Calu3 (cell line): ENCODE results near the gene ACSS2. TPM values are rescaled to one million over a fixed set of nuclear protein-coding genes. Genes with fewer than 3 reads are reported as not detected.

Experiments
- BruUV-seq: library from RNA; stranded (reverse); fragments of 400-500 nt; replicated peaks from 2 replicates; lab custom pipeline; 2021; lab: Mats Ljungman, UMichigan
- CTCF ChIA-PET: fragments of 300-600 bp; sonication (Branson Sonifier 250); formaldehyde crosslinking; loops from one replicate; lab custom pipeline; 2022; ENCODE audit warnings: antibody characterized with exemption; lab: Charles Lee
- DNase-seq: peaks from one replicate; pipeline ENCODE4 v3.0.0; 2022
- H3K27ac Mint-ChIP-seq: one replicate; pipeline ENCODE4 v1.8.0; 2022; ENCODE audit warnings: mixed read lengths; ENCODE audit not compliant: unreplicated experiment
- H3K27me3 Mint-ChIP-seq: one replicate; pipeline ENCODE4 v1.8.0; 2022; ENCODE audit warnings: mixed read lengths; ENCODE audit not compliant: unreplicated experiment
- H3K36me3 Mint-ChIP-seq: one replicate; pipeline ENCODE4 v1.8.0; 2022; ENCODE audit warnings: mild to moderate bottlenecking, moderate library complexity, mixed read lengths; ENCODE audit not compliant: insufficient read depth, unreplicated experiment
- H3K4me1 Mint-ChIP-seq: one replicate; pipeline ENCODE4 v1.8.0; 2022; ENCODE audit warnings: mild to moderate bottlenecking, low read depth, mixed read lengths; ENCODE audit not compliant: unreplicated experiment
- H3K4me3 Mint-ChIP-seq: one replicate; pipeline ENCODE4 v1.8.0; 2022; ENCODE audit warnings: mild to moderate bottlenecking, low read depth, moderate library complexity, mixed read lengths; ENCODE audit not compliant: unreplicated experiment
- H3K9me3 Mint-ChIP-seq: one replicate; pipeline ENCODE4 v1.8.0; 2022; ENCODE audit warnings: low read depth, mixed read lengths; ENCODE audit not compliant: unreplicated experiment
- intact Hi-C: fragments of 100-400 bp; cut with micrococcal nuclease; formaldehyde crosslinking; loops from one replicate; pipeline ENCODE4 v1.10.0; 2022; ENCODE audit not compliant: unreplicated experiment
- total RNA-seq: library from RNA; stranded (reverse); gene quantifications from 2 replicates; pipeline ENCODE4 v1.2.3, GENCODE V29; 2022
- TF ChIP-seq, protein P1 (sequence below): fragments of 200-600 bp; IDR thresholded peaks from one replicate; pipeline ENCODE4 v1.8.0; 2022; ENCODE audit warnings: antibody characterized with exemption; ENCODE audit not compliant: unreplicated experiment

The ACSS2 gene
- total RNA-seq, 1 experiment from 2014 or later = 34.9 TPM

- CTCF ChIA-PET = interaction anchor here (0.7 to 2.2 kb wide), 3 partner anchors 15 to 49 kb away, joined by 3 to 7 read pairs (median 4); partner anchors contain the start of gene ACSS2
Measured at GRCh38 chr20:34922654-34923381, 46.4 kb downstream of the ACSS2 start.

DNA sequence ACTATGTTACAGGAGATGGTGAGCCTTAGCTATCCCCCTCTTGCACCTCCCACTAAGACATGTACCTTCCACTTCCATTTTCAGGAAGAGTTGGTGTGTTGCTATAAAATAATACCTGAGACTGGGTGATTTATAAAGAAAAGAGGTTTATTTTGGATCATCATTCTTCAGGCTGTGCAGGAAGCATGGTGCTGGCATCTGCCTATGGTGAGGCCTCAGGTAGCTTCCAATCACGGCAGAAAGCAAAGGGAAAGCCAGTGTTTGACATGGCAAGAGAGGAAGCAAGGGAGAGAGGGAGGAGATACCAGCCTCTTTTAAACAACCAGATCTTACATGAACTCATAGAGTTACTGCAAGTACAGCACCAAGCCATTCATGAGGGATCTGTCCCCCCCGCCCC lies 47.0 kb downstream of the ACSS2 start:
- H3K9me3 Mint-ChIP-seq = no peaks in the 10 kb centered on the region
- intact Hi-C loops = no loop called here
- no TSS peak for BruUV-seq
- no peaks in the 10 kb centered on the region for H3K4me1 Mint-ChIP-seq
- TF ChIP-seq, protein P1, sequence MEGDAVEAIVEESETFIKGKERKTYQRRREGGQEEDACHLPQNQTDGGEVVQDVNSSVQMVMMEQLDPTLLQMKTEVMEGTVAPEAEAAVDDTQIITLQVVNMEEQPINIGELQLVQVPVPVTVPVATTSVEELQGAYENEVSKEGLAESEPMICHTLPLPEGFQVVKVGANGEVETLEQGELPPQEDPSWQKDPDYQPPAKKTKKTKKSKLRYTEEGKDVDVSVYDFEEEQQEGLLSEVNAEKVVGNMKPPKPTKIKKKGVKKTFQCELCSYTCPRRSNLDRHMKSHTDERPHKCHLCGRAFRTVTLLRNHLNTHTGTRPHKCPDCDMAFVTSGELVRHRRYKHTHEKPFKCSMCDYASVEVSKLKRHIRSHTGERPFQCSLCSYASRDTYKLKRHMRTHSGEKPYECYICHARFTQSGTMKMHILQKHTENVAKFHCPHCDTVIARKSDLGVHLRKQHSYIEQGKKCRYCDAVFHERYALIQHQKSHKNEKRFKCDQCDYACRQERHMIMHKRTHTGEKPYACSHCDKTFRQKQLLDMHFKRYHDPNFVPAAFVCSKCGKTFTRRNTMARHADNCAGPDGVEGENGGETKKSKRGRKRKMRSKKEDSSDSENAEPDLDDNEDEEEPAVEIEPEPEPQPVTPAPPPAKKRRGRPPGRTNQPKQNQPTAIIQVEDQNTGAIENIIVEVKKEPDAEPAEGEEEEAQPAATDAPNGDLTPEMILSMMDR = no peak
- peaks cover 7% of the 10 kb centered on the region for H3K36me3 Mint-ChIP-seq
- no peak overlapping the region for H3K4me3 Mint-ChIP-seq
- DNase-seq = no peak
- CTCF ChIA-PET = interaction anchor here (0.9 to 2.2 kb wide), 2 partner anchors 16 to 47 kb away, joined by 3 to 7 read pairs; partner anchors contain the start of gene ACSS2
- no peaks in the 10 kb centered on the region for H3K27me3 Mint-ChIP-seq
- H3K27ac Mint-ChIP-seq = no peak overlapping the region

More at GRCh38 chr20:34922654-34923381, 46.4 kb downstream of the ACSS2 start:
- peak; percentile 63 for DNase-seq
- Mint-ChIP-seq H3K27me3 (no peaks in the 10 kb centered on the region), H3K9me3 (no peaks in the 10 kb centered on the region), H3K27ac (no peak overlapping the region), H3K36me3 (peaks cover 7% of the 10 kb centered on the region), H3K4me3 (no peak overlapping the region), H3K4me1 (no peaks in the 10 kb centered on the region)
- intact Hi-C loops = no loop called here
- TF ChIP-seq, protein P1 = no peak
- no TSS peak for BruUV-seq

- no peak for DNase-seq
- Mint-ChIP-seq H3K4me3 (no peak overlapping the region), H3K27me3 (no peaks in the 10 kb centered on the region), H3K27ac (no peak overlapping the region), H3K9me3 (no peaks in the 10 kb centered on the region), H3K4me1 (no peaks in the 10 kb centered on the region), H3K36me3 (peaks cover 9% of the 10 kb centered on the region)
- no TSS peak for BruUV-seq
- CTCF ChIA-PET = no interaction called here
- TF ChIP-seq, protein P1 = no peak
- intact Hi-C loops = no loop called here
Measured at GRCh38 chr20:34925341-34925740, 48.9 kb downstream of the ACSS2 start.

DNA sequence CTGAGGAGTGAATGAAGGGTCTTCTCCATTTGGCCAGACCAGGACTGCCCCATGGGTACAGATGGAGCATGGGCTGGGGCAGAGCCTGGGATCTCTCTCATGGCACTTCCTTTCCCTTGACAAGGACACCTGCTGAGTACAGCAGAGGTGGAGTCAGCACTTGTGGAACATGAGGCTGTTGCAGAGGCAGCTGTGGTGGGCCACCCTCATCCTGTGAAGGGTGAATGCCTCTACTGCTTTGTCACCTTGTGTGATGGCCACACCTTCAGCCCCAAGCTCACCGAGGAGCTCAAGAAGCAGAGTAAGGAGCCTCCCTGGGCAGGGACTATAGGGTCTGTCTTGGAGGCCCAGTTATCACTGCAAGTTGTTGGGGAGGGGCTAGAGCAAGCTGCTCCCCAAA lies 49.6 kb downstream of the ACSS2 start:
- Mint-ChIP-seq H3K4me3 (no peak overlapping the region), H3K9me3 (no peaks in the 10 kb centered on the region), H3K27me3 (no peaks in the 10 kb centered on the region), H3K4me1 (no peaks in the 10 kb centered on the region), H3K27ac (no peak overlapping the region), H3K36me3 (peaks cover 15% of the 10 kb centered on the region)
- no TSS peak for BruUV-seq
- no peak for DNase-seq
- CTCF ChIA-PET = no interaction called here
- intact Hi-C loops = no loop called here
- TF ChIP-seq, protein P1 = no peak
